Measurements from ENCODE around the gene VSTM4.

- no peak for TF ChIP-seq CTCF (IDR thresholded peaks at IDR 0.05; ENCODE audit: low read depth, low read length)
- TF ChIP-seq POLR2A (IDR thresholded peaks at IDR 0.05; ENCODE audit: extremely low read depth, insufficient read length) = no peak
- TF ChIP-seq MYC (IDR thresholded peaks at IDR 0.05; ENCODE audit: low read depth, low read length) = no peak
These were observed 24.5 kb upstream of the VSTM4 start for GRCh38 chr10:49139846-49140195.

Measured in NB4 (cell line).